Astrocyte of the hippocampus (primary cell): Measurements from ENCODE around the gene GALNT11.
A peak's percentile ranks its signal among the peaks of the same experiment; 100 is the strongest.

Experiments used
- DNase-seq: peaks from one replicate; pipeline ENCODE4 v3.0.0; 2011; ENCODE audit warnings: low read depth, low spot score

GALNT11 gene

GRCh38 chr7:152115021-152115718, 89.7 kb downstream of the GALNT11 start:
- DNase-seq: no peak

- DNase-seq: no peak
Observed at GRCh38 chr7:152117356-152117755, 91.9 kb downstream of the GALNT11 start.

GRCh38 chr7:152120210-152120609, 94.7 kb downstream of the GALNT11 start:
- DNase-seq: no peak

DNA sequence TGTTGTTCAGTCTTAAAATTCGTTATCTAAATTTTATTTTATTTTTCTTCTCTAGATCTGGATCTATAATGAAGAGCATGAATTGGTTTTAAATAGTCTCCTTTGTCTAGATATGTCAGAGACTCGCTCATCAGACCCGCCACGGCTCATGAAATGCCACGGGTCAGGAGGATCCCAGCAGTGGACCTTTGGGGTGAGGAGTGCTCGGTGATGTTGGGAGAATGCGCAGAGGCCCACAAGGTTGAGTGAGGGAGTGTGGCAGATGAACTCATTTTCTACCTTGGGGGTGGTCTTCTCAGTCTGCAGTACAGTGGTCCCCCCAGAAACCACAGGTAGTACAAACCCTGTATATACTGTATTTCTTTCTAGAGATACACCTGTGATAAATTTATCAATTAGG, 95.3 kb downstream of the GALNT11 start:
- DNase-seq: no peak

DNA sequence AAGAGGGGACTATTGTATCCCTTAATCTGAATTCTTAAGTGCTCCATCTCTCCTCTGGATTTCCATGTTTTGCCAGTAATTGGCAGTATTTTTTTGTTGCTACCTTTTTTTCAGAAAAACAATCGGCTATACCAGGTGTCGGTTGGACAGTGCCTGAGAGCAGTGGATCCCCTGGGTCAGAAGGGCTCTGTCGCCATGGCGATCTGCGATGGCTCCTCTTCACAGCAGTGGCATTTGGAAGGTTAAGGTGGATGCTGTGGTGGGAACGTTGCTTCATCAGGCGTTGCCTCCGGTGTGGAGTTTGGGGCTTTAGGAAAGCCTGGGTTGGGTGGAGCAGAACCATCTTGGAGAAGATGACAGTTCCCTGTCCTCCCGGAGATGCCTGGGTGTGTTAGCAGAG, 96.0 kb downstream of the GALNT11 start:
- no peak for DNase-seq

DNA sequence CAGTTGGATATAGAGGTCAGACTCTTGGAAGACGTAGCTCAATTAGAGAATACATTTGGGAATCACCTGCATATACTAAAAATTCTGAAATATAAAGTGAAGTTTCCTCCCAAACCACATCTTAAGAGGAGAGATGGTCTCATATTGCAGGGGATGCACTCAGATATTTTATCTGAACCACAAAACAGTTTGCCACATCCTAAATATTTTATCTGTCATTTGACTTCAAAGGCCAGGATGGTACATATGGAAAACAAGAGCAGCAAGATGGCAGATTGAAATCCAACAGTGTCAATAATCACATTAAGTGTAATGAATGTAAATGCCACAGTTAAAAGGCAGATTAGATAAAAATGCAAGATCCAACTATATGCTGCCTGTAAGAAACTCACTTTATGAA, 97.1 kb downstream of the GALNT11 start:
- DNase-seq: no peak

DNA sequence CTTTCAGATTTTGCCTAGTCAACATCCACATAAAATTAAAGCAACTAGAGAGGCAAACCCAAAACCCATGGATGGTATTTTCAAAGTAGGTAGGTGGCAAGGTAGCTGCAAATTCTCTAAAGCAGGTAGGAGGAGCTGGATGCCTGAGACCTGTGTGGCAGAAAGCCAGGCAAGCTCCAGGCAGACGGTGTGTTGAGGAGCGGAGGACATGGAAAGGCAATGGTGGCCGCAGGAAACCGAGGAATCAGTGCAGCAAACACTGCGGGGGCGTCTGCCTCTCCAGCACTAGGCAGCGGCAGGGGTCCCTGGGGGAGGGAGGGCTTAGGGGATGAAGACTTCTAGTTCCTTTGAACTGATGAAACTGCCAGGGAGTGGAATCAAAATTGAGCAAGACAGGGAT, 101.3 kb downstream of the GALNT11 start:
- no peak for DNase-seq

DNA sequence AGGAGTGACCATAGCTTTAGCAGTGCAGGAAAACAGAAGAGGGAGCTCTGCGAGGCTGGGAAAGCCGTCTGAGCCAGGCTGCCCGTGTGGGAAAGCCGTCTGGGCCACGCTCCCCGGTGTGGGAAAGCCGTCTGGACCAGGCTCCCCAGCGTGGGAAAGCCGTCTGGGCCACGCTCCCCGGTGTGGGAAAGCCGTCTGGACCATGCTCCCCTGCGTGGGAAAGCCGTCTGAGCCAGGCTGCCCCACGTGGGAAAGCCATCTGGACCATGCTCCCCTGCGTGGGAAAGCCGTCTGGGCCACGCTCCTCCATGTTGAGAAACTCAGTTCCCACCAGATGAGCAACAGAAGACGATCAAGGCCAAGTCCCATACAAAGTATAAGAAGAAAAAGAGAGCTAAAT, 101.8 kb downstream of the GALNT11 start:
- DNase-seq: no peak

DNA sequence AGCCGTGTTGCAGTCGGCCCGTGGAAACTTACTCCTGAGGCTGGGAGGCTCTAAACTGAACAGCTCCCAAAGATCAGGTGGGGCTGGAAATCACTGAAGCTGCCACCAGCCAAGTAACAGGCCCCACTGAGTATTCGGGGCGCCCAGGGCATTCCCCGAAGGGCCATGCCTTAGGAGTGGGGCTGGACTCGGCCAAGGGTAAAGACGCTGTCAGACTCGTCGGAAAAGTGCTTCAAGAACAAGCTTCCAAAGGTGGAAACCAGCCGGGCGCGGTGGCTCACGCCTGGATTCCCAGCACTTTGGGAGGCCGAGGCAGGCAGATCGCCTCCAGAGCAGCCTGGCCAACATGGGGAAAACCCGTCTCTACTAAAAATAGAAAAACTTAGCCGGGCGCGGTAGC, 102.8 kb downstream of the GALNT11 start:
- DNase-seq: no peak

DNA sequence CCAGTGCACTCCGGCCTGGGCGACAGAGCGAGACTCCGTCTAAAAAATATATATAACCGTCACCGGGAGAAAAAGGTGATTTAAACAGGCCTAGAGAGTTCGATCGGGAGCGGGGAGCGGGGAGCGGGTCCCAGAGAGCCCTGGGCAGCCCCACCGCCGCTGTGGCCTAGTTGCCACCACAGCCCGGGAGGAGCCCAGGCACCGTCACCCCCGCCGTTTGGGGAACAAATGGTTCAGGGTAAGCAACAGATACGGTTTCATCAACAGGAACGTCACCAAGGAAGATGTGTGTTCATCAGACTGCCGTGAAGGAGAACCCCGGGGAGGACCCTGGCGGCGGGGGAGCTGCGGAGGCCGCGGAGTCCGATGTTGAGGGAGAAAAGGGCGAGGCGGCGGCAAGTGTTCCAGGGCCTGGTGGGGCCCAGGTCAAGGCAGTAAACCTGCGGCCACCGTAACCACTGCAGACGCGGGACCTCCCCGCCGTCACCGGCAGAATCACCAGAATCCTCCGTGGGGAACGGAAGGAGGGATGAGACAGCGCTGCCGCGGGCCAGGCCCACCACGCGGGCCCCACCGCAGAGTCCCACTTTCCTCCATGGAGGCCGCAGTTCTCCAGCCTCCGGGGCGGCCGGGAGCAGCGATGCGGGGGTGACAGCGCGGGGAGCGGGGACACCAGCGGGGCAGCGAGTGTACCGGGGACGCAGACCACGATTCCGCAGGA, 103.4 kb downstream of the GALNT11 start:
- no peak for DNase-seq

- no peak for DNase-seq
Observed at GRCh38 chr7:152129682-152130081, 104.2 kb downstream of the GALNT11 start.

GRCh38 chr7:152130658-152131590, 105.5 kb downstream of the GALNT11 start:
- DNase-seq: no peak

GRCh38 chr7:152131981-152132494, 106.6 kb downstream of the GALNT11 start:
- DNase-seq: no peak

DNA sequence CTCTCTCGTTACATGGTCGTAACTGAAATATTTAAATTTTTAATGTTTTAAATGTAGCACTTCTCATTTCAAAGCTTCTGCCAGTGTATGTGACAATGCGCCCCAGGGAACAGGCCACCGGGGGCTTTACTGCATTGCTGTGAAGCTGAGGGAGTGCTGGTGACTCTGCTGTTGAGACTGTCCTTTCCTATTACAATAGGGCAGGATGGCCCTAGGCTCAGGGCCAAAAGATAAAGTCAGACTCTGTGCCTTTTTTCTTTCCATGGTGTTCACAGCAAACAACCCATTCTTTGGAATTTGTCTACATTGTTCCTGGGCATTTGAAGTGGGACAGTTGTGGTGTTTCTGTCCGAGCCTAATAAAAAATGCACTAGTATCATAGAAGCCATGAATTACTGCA, 107.3 kb downstream of the GALNT11 start:
- DNase-seq: no peak

DNA sequence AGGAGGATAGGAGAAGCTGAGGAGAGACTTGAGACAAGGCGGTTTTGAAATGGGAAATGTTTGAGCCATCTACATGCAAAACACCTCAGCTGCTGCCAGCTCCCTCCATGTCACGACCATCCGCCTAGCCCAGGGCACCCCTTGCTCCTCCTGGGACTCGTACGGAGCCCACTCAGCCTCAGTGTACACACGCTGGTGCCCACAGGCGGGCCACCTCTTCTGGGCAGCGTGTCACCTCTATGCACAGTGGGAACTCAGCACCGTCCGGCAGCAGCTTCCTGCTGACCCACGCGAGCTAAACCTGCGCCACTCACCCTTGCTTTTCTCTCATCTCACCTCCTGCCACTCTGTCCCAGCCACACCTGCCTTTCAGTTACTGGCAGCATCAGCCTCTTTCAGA, 108.3 kb downstream of the GALNT11 start:
- DNase-seq: no peak

DNA sequence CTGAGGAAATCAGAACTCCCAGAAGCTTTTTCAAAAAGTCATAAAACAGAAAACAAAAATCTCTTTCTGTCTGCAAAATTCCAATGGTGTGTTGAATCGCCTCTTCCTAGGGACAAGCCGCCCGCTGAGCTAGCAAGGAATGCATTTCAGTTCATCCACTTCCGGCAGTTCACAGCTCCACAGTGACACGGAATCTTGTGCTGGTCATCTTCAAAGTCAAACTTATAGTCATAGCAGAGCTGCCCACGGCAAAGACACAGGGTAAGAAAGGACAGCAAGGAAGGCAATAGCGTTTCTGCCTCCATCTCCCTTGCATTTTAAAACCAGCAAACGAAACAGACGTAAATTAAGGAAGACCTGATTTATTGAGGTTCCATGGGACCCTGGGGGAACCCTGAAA, 111.2 kb downstream of the GALNT11 start:
- peak; percentile 46 for DNase-seq

DNA sequence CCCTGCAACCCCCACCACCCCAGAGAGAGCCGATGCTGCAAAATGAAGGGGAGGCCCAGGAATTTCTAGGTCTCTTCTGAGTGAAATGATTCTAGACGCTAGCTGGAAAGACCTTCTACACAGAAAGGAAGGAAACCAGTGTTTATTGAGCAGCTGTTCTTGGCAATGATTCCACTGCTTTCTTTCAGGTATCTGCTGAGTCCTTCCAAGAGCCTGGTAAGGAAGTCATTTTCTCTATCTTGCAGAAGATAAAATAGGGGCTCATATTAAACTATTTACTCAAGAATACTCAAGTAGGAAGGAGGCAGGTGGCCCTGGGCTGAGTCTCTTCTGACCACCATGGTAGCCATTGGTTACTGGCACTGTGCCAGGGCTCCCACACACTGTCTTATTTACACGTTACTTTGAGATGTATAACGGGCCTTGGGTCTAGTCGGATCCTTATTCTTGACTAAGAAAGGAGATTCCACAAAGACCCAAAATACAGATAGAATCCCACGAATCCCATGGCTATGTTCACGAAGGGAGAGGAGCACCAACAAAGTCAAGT, 112.1 kb downstream of the GALNT11 start:
- peak; percentile 12 for DNase-seq

- no peak for DNase-seq
Observed at GRCh38 chr7:152140067-152140466, 114.6 kb downstream of the GALNT11 start.

- DNase-seq: no peak
Observed at GRCh38 chr7:152140560-152140959, 115.1 kb downstream of the GALNT11 start.

- no peak for DNase-seq
Observed at GRCh38 chr7:152142976-152143595, 117.6 kb downstream of the GALNT11 start.

- no peak for DNase-seq
Observed at GRCh38 chr7:152144557-152145245, 119.2 kb downstream of the GALNT11 start.
